Endothelial cell of umbilical vein (primary cell): Measurements from ENCODE around the gene CLCA1. TPM values are rescaled to one million over a fixed set of nuclear protein-coding genes. Genes with fewer than 3 reads are reported as not detected.
A peak's percentile ranks its signal among the peaks of the same experiment; 100 is the strongest.

Source experiments
- BruUV-seq: library from RNA; stranded (reverse); fragments of 400-500 nt; replicated peaks from 2 replicates; lab custom pipeline; 2021; lab: Mats Ljungman, UMichigan
- CTCF ChIA-PET: fragments of 300-600, 350-600 bp; sonication (Branson Sonifier 250); formaldehyde crosslinking; loops from one replicate; lab custom pipeline; 2021; ENCODE audit warnings: antibody characterized with exemption, inconsistent platforms; lab: Charles Lee
- POLR2A ChIA-PET: fragments of 300-600, 350-600 bp; sonication (Branson Sonifier 250); formaldehyde crosslinking; loops from one replicate; lab custom pipeline; 2021; ENCODE audit warnings: antibody characterized with exemption, inconsistent platforms; lab: Charles Lee
- DNase-seq: peaks from one replicate; pipeline ENCODE4 v3.0.0-alpha.2; 2011; ENCODE audit warnings: low read depth, low spot score
- FAIRE-seq: peaks from 2 replicates; lab custom pipeline; 2011; peaks lifted over from hg19 to GRCh38; lab: Jason Lieb, UNC
- H2AFZ ChIP-seq: 2 replicates; pipeline ENCODE4 v1.6.0; 2012; ENCODE audit warnings: low read depth, low read length, control low read depth, inconsistent platforms
- H3K27ac ChIP-seq: 2 replicates; pipeline ENCODE4 v1.5.1; 2011; ENCODE audit warnings: low read depth, mild to moderate bottlenecking, control low read depth, low read length, moderate library complexity; ENCODE audit not compliant: insufficient read depth
- H3K27me3 ChIP-seq, 2 experiments: 2 replicates each; pipeline versions ENCODE4 v1.6.0 to v1.6.1; 2011; ENCODE audit warnings: low read length in 2 of 2, mixed read lengths in 1 of 2; ENCODE audit not compliant: control insufficient read depth in 2 of 2, insufficient read depth in 2 of 2
- H3K36me3 ChIP-seq, 2 experiments: 2 replicates in 1 of 2; 3 replicates in 1 of 2; pipeline ENCODE4 v1.5.1; 2011; ENCODE audit warnings: low read length in 2 of 2, mild to moderate bottlenecking in 1 of 2, moderate library complexity in 1 of 2; ENCODE audit not compliant: control insufficient read depth in 2 of 2, insufficient read depth in 2 of 2; ENCODE audit errors: extremely low read depth in 1 of 2
- H3K4me1 ChIP-seq: 3 replicates; pipeline ENCODE4 v1.5.1; 2011; ENCODE audit warnings: mild to moderate bottlenecking, low read length; ENCODE audit not compliant: control insufficient read depth, insufficient read depth; ENCODE audit errors: extremely low read depth
- H3K4me2 ChIP-seq: 2 replicates; pipeline ENCODE4 v1.6.1; 2011; ENCODE audit warnings: low read length, control low read depth, mixed read lengths; ENCODE audit not compliant: insufficient read depth
- H3K4me3 ChIP-seq, 3 experiments: fragments of 200-600 bp in 1 of 3; sonication (generic), shearing (Covaris generic) in 1 of 3; replicated peaks in 1 of 3; 2 replicates each; pipeline ENCODE4 v1.5.1; 2011 to 2016; ENCODE audit warnings: control low read depth in 3 of 3, low read length in 3 of 3, mild to moderate bottlenecking in 2 of 3, inconsistent platforms in 1 of 3, low read depth in 1 of 3, moderate library complexity in 1 of 3; ENCODE audit not compliant: insufficient read depth in 1 of 3
- H3K79me2 ChIP-seq: 2 replicates; pipeline ENCODE4 v1.6.0; 2012; ENCODE audit warnings: low read length, inconsistent platforms; ENCODE audit not compliant: control insufficient read depth, insufficient read depth
- H3K9ac ChIP-seq: replicated peaks from 2 replicates; pipeline ENCODE3; 2011; ENCODE audit warnings: low read length, control low read depth; ENCODE audit not compliant: insufficient read depth; ENCODE audit errors: extremely low read depth
- H3K9me1 ChIP-seq: replicated peaks from 3 replicates; pipeline ENCODE4 v1.6.0; 2011; ENCODE audit warnings: mild to moderate bottlenecking, low read length; ENCODE audit not compliant: control insufficient read depth, insufficient read depth; ENCODE audit errors: extremely low read depth
- H3K9me3 ChIP-seq: replicated peaks from 2 replicates; pipeline ENCODE4 v1.5.1; 2012; ENCODE audit warnings: low read length, inconsistent platforms; ENCODE audit not compliant: control insufficient read depth, insufficient read depth
- H4K20me1 ChIP-seq: replicated peaks from 2 replicates; pipeline ENCODE3; 2011; ENCODE audit warnings: mild to moderate bottlenecking, low read length; ENCODE audit not compliant: control insufficient read depth, insufficient read depth; ENCODE audit errors: extremely low read depth
- EZH2 ChIP-seq: IDR thresholded peaks from 2 replicates; pipeline ENCODE4 v1.6.1; 2012; ENCODE audit warnings: borderline replicate concordance, low read depth, mild to moderate bottlenecking, moderate library complexity, low read length, inconsistent platforms; ENCODE audit not compliant: severe bottlenecking
- FOS ChIP-seq: IDR thresholded peaks from 2 replicates; pipeline ENCODE4 v1.6.1; 2011; ENCODE audit warnings: mild to moderate bottlenecking, low read length, moderate library complexity, borderline replicate concordance; ENCODE audit not compliant: insufficient read depth
- JUN ChIP-seq: IDR thresholded peaks from 2 replicates; pipeline ENCODE4 v1.6.1; 2011; ENCODE audit warnings: borderline replicate concordance, low read depth; ENCODE audit not compliant: insufficient read length, insufficient read depth
- MYC ChIP-seq: IDR thresholded peaks from one replicate; pipeline ENCODE4 v1.6.1; 2011; ENCODE audit warnings: mild to moderate bottlenecking, low read depth, low read length
- POLR2A ChIP-seq: IDR thresholded peaks from 2 replicates; pipeline ENCODE4 v1.6.1; 2012; ENCODE audit warnings: low read depth, mild to moderate bottlenecking, control low read depth, low read length
- POLR2AphosphoS5 ChIP-seq: IDR thresholded peaks from 2 replicates; pipeline ENCODE4 v1.6.1; 2012; ENCODE audit warnings: low read depth, mild to moderate bottlenecking, control low read depth, low read length, moderate library complexity; ENCODE audit not compliant: insufficient read depth
- dilution Hi-C: fragments of 300-500 bp; cut with MboI; formaldehyde crosslinking; loops from one replicate; pipeline ENCODE4 v1.15.0; 2019; ENCODE audit warnings: low sequenced_read_pairs; ENCODE audit not compliant: extremely low pct_ligation_motif_present
- intact Hi-C: fragments of 100-400 bp; cut with micrococcal nuclease; formaldehyde crosslinking; loops from one replicate; pipeline ENCODE4 v1.10.0; 2022
- polyA plus RNA-seq, 4 experiments: library from polyadenylated mRNA; depleted of rRNA in 3 of 4; stranded (reverse) in 3 of 4; unstranded in 1 of 4; fragments of >200 nt; gene quantifications; 2 replicates each; pipeline versions ENCODE4 v1.2.1 to v1.2.3, GENCODE V29; 2011 to 2012; ENCODE audit warnings: missing spikeins in 1 of 4
- total RNA-seq: library from RNA; stranded (reverse); gene quantifications from 2 replicates; pipeline ENCODE4 v1.2.3, GENCODE V29; 2021
- TF ChIP-seq, protein P1 (sequence below), 2 donors: IDR thresholded peaks; 1 replicate in 1 of 2; 2 replicates in 1 of 2; pipeline ENCODE4 v1.5.1; 2011; ENCODE audit warnings: low read length in 2 of 2, mild to moderate bottlenecking in 2 of 2, moderate library complexity in 2 of 2, control low read depth in 1 of 2, inconsistent platforms in 1 of 2, low read depth in 1 of 2; ENCODE audit not compliant: insufficient read depth in 1 of 2; ENCODE audit errors: extremely low read depth in 1 of 2

The CLCA1 gene
- total and polyA plus RNA-seq, 2 donors (not counting 3 experiments of a cell fraction or from before 2014, with no cell fraction given) = not detected

DNA sequence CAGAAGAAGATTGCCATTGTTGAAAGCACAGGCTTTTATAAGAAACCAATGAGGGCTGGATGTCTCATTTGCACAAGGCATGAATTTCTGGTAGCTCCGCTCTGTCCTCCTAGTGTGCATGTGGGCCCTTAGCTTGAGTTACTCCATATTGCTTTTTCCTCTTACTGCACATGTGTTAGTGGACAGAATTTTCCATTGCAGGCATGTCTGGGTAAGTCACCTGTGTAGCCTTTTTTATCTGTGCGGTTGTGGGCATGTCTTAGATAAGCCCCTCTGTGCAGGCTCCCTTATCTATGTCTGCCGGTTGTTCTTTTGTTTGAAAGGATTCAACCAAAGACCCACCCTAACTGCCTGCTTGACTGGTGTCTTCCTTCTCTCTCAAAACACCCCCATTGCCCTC lies 7.2 kb upstream of the CLCA1 start:
- peaks cover 6 to 14% of the 10 kb centered on the region in 2 experiments for H3K27me3 ChIP-seq
- H4K20me1 ChIP-seq = no peaks in the 10 kb centered on the region
- DNase-seq (no peak), FAIRE-seq (no peak)
- no TSS peak for BruUV-seq
- H3K4me2 ChIP-seq = no peak overlapping the region
- POLR2A ChIA-PET = no interaction called here
- dilution Hi-C loops = no loop called here
- H3K9me1 ChIP-seq = no peaks in the 10 kb centered on the region
- intact Hi-C loops = no loop called here
- H3K4me3 ChIP-seq = no peak overlapping the region
- no peak overlapping the region for H2AFZ ChIP-seq
- H3K4me1 ChIP-seq = no peaks in the 10 kb centered on the region
- H3K27ac ChIP-seq = no peak overlapping the region
- TF ChIP-seq POLR2AphosphoS5 (no peak), EZH2 (no peak), MYC (no peak), FOS (no peak)
- TF ChIP-seq, protein P1, sequence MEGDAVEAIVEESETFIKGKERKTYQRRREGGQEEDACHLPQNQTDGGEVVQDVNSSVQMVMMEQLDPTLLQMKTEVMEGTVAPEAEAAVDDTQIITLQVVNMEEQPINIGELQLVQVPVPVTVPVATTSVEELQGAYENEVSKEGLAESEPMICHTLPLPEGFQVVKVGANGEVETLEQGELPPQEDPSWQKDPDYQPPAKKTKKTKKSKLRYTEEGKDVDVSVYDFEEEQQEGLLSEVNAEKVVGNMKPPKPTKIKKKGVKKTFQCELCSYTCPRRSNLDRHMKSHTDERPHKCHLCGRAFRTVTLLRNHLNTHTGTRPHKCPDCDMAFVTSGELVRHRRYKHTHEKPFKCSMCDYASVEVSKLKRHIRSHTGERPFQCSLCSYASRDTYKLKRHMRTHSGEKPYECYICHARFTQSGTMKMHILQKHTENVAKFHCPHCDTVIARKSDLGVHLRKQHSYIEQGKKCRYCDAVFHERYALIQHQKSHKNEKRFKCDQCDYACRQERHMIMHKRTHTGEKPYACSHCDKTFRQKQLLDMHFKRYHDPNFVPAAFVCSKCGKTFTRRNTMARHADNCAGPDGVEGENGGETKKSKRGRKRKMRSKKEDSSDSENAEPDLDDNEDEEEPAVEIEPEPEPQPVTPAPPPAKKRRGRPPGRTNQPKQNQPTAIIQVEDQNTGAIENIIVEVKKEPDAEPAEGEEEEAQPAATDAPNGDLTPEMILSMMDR (IDR thresholded peaks at IDR 0.05; ENCODE audit: extremely low read depth in 1 of 2, insufficient read depth in 1 of 2, low read depth in 1 of 2, low read length in 2 of 2) = no peak
- no peaks in the 10 kb centered on the region for H3K79me2 ChIP-seq
- no peaks in the 10 kb centered on the region for H3K9me3 ChIP-seq
- no peak overlapping the region for H3K9ac ChIP-seq
- CTCF ChIA-PET = interaction anchor here (2.0 kb wide), 1 partner anchor 12 kb away, joined by 6 read pairs; no protein-coding TSS in a partner anchor
- H3K36me3 ChIP-seq = no peaks in the 10 kb centered on the region

DNA sequence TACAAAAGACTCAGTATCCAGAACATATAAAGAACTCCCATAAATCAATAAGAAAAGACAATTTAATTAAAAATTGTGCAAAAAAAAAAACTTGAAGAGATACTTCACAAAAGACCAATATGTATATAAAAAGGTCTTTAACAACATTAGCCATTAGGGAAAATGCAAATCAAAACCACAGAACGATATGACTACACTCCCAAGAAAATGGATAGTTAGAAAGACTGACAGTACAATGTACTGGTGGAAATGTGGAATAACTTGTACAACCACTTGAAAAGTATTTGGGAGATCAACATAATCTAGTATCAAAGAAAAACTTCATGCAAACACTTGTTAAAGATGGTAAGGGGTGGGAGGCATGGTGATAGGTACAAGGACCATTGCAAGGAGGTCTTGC lies 3.9 kb upstream of the CLCA1 start:
- BruUV-seq = no TSS peak
- dilution Hi-C loops = no loop called here
- H4K20me1 ChIP-seq = no peaks in the 10 kb centered on the region

More for the DNA sequence above, 3.9 kb upstream of the CLCA1 start:
- DNase-seq = no peak
- H2AFZ ChIP-seq = no peak overlapping the region
- H3K4me1 ChIP-seq = no peaks in the 10 kb centered on the region
- H3K9me3 ChIP-seq = no peaks in the 10 kb centered on the region
- no peak overlapping the region for H3K9ac ChIP-seq
- TF ChIP-seq JUN (no peak), POLR2A (no peak), POLR2AphosphoS5 (no peak)
- TF ChIP-seq, protein P1 (IDR thresholded peaks at IDR 0.05; ENCODE audit: extremely low read depth in 1 of 2, insufficient read depth in 1 of 2, low read depth in 1 of 2, low read length in 2 of 2) = no peak
- no peaks in the 10 kb centered on the region for H3K36me3 ChIP-seq
- H3K9me1 ChIP-seq = no peaks in the 10 kb centered on the region
- no peak overlapping the region for H3K4me3 ChIP-seq
- no peak overlapping the region for H3K27ac ChIP-seq
- H3K4me2 ChIP-seq = no peak overlapping the region
- intact Hi-C loops = loop anchor here (5.0 kb wide), 1 partner anchor 33 kb away; no protein-coding TSS in a partner anchor
- no peaks in the 10 kb centered on the region for H3K79me2 ChIP-seq
- H3K27me3 ChIP-seq = peaks cover 5 to 7% of the 10 kb centered on the region in 2 experiments
- ChIA-PET CTCF (interaction anchor here (1.8 kb wide), 1 partner anchor 8 kb away, joined by 6 read pairs; no protein-coding TSS in a partner anchor), POLR2A (no interaction called here)
- peak; percentile 28 for FAIRE-seq
